Smooth muscle cell (in vitro differentiated cells): Measurements from ENCODE around the gene TTYH2. TPM values are rescaled to one million over a fixed set of nuclear protein-coding genes. Genes with fewer than 3 reads are reported as not detected.

ENCODE experiments used
- DNase-seq: peaks from one replicate; lab custom pipeline; 2025; ENCODE audit not compliant: unreplicated experiment; lab: John Stamatoyannopoulos, UW
- H2AFZ ChIP-seq: fragments of 200-600 bp; sonication (generic); 2 replicates; pipeline ENCODE4 v1.6.0; 2016; ENCODE audit warnings: antibody characterized with exemption, low read depth, mild to moderate bottlenecking
- H3F3A ChIP-seq: fragments of 200-600 bp; sonication (generic); 2 replicates; pipeline ENCODE4 v1.6.0; 2017; ENCODE audit warnings: antibody characterized with exemption, low read depth
- H3K27ac ChIP-seq: fragments of 200-600 bp; sonication (generic); 2 replicates; pipeline ENCODE4 v1.5.1; 2016; ENCODE audit warnings: low read depth, mild to moderate bottlenecking
- H3K27me3 ChIP-seq: fragments of 200-600 bp; sonication (generic); 2 replicates; pipeline ENCODE4 v1.6.1; 2016; ENCODE audit warnings: low read depth, mild to moderate bottlenecking
- H3K36me3 ChIP-seq: fragments of 200-600 bp; sonication (generic); 2 replicates; pipeline ENCODE4 v1.5.1; 2016; ENCODE audit warnings: low read depth
- H3K4me1 ChIP-seq: fragments of 200-600 bp; sonication (generic); 2 replicates; pipeline ENCODE4 v1.5.1; 2016; ENCODE audit warnings: low read depth
- H3K4me2 ChIP-seq: fragments of 200-600 bp; sonication (generic); 2 replicates; pipeline ENCODE4 v1.6.0; 2016; ENCODE audit warnings: mild to moderate bottlenecking
- H3K4me3 ChIP-seq: fragments of 200-600 bp; sonication (generic); 2 replicates; pipeline ENCODE4 v1.5.1; 2016; ENCODE audit warnings: mild to moderate bottlenecking
- H3K79me2 ChIP-seq: fragments of 200-600 bp; sonication (generic); 2 replicates; pipeline ENCODE4 v1.6.0; 2016; ENCODE audit warnings: low read depth, mild to moderate bottlenecking
- H3K9ac ChIP-seq: fragments of 200-600 bp; sonication (generic); 2 replicates; pipeline ENCODE4 v1.6.0; 2016; ENCODE audit warnings: low read depth
- H3K9me3 ChIP-seq: fragments of 200-600 bp; sonication (generic); replicated peaks from 2 replicates; pipeline ENCODE4 v1.5.1; 2016; ENCODE audit warnings: low read depth
- H4K20me1 ChIP-seq: fragments of 200-600 bp; sonication (generic); 2 replicates; pipeline ENCODE4 v1.6.0; 2016; ENCODE audit warnings: low read depth
- CTCF ChIP-seq: fragments of 200-600 bp; sonication (generic); IDR thresholded peaks from 2 replicates; pipeline ENCODE4 v1.5.1; 2017; ENCODE audit warnings: borderline replicate concordance, mild to moderate bottlenecking, antibody characterized with exemption; ENCODE audit not compliant: insufficient read depth, poor library complexity, severe bottlenecking
- WGBS: methylation state at CpG from one replicate; pipeline ENCODE4 v1.1.7; 2016; ENCODE audit warnings: low lambda C conversion rate; 5-methylcytosine and 5-hydroxymethylcytosine counted together
- polyA plus RNA-seq: library from polyadenylated mRNA; unstranded; fragments of >200 nt; fragmentation: Nextera tagmentation; extraction: Ambion mirVana; gene quantifications from 2 replicates; pipeline ENCODE4 v1.2.1, GENCODE V29; 2016
- total RNA-seq: library from RNA; depleted of rRNA; stranded (reverse); fragments of >200 nt; gene quantifications from 2 replicates; pipeline ENCODE4 v1.2.3, GENCODE V29; 2014

The TTYH2 gene
- total and polyA plus RNA-seq, 2 experiments from 2014 or later: 1.6 to 1.9 TPM

GRCh38 chr17:74249590-74250270 is 36.4 kb downstream of the TTYH2 start:
- Histone ChIP-seq H3K4me3 (no peak overlapping the region), H3K79me2 (no peaks in the 10 kb centered on the region), H3K9me3 (no peaks in the 10 kb centered on the region), H3K4me1 (peaks cover 14% of the 10 kb centered on the region), H3F3A (no peaks in the 10 kb centered on the region), H4K20me1 (no peaks in the 10 kb centered on the region), H3K4me2 (no peak overlapping the region), H3K27me3 (no peaks in the 10 kb centered on the region), H3K9ac (no peak overlapping the region), H3K27ac (no peak overlapping the region), H3K36me3 (no peaks in the 10 kb centered on the region), H2AFZ (no peak overlapping the region)
- WGBS: 81% methylated on average over 12 of the region's 17 CpGs
- no peak for DNase-seq
- TF ChIP-seq CTCF: no peak

- Histone ChIP-seq H3K36me3 (no peaks in the 10 kb centered on the region), H3K4me2 (no peak overlapping the region), H2AFZ (no peak overlapping the region), H3F3A (no peaks in the 10 kb centered on the region), H3K4me3 (no peak overlapping the region), H3K79me2 (no peaks in the 10 kb centered on the region), H3K9me3 (no peaks in the 10 kb centered on the region), H3K27ac (no peak overlapping the region), H4K20me1 (no peaks in the 10 kb centered on the region), H3K27me3 (no peaks in the 10 kb centered on the region), H3K4me1 (peaks cover 8% of the 10 kb centered on the region), H3K9ac (no peak overlapping the region)
- WGBS: 70% methylated on average over 12 of the region's 12 CpGs
- no peak for DNase-seq
- no peak for TF ChIP-seq CTCF
Observed at GRCh38 chr17:74250324-74250995, 37.1 kb downstream of the TTYH2 start.

- no peaks in the 10 kb centered on the region for H3K27me3 ChIP-seq
- no peak for TF ChIP-seq CTCF
- H3K4me3 ChIP-seq: no peak overlapping the region
- WGBS: 90% methylated on average over 8 of the region's 8 CpGs
- H4K20me1 ChIP-seq: no peaks in the 10 kb centered on the region
- no peak overlapping the region for H3K9ac ChIP-seq
- no peak for DNase-seq
- H2AFZ ChIP-seq: no peak overlapping the region
- H3K9me3 ChIP-seq: no peaks in the 10 kb centered on the region
- no peaks in the 10 kb centered on the region for H3K36me3 ChIP-seq
- peaks cover 3% of the 10 kb centered on the region for H3K4me1 ChIP-seq
- H3K4me2 ChIP-seq: no peak overlapping the region
- H3K79me2 ChIP-seq: no peaks in the 10 kb centered on the region
- H3K27ac ChIP-seq: no peak overlapping the region
- no peaks in the 10 kb centered on the region for H3F3A ChIP-seq
Observed at GRCh38 chr17:74251051-74251450, 37.7 kb downstream of the TTYH2 start.
